ENCODE measurements around the gene SPINK4. TPM values are rescaled to one million over a fixed set of nuclear protein-coding genes. Genes with fewer than 3 reads are reported as not detected.

Gene SPINK4
- total and polyA plus RNA-seq, 2 donors (not counting 1 experiment from before 2014, with no cell fraction given): not detected

- H3K4me3 Mint-ChIP-seq: no peak overlapping the region
- Histone ChIP-seq H3K4me2 (replicated peaks; ENCODE audit: low read depth, low read length, poor library complexity, severe bottlenecking) (no peak overlapping the region), H3K79me2 (ENCODE audit: control insufficient read depth, insufficient read depth, low read length) (no peaks in the 10 kb centered on the region), H3K27ac (ENCODE audit: low read length in 2 of 2) (no peak overlapping the region), H3K9ac (ENCODE audit: low read length) (no peak overlapping the region), H3K4me1 (ENCODE audit: control insufficient read depth in 2 of 2, insufficient read depth in 2 of 2, low read length in 2 of 2) (no peaks in the 10 kb centered on the region), H2AFZ (ENCODE audit: insufficient read depth, low read depth, low read length, poor library complexity, severe bottlenecking) (no peak overlapping the region), H3K36me3 (replicated peaks in 1 of 2; ENCODE audit: control extremely low read depth in 1 of 2, control insufficient read depth in 1 of 2, extremely low read depth in 1 of 2, insufficient read depth in 2 of 2, low read length in 1 of 2) (peaks cover 13 to 81% of the 10 kb centered on the region in 2 experiments), H3K9me3 (ENCODE audit: control extremely low read depth in 1 of 3, control insufficient read depth in 2 of 3, insufficient read depth in 1 of 3, low read length in 2 of 3) (no peaks in the 10 kb centered on the region), H3K4me3 (ENCODE audit: control extremely low read depth in 1 of 5, extremely low read depth in 1 of 5, insufficient read depth in 1 of 5, low read depth in 2 of 5, low read length in 4 of 5) (no peak overlapping the region), H3K27me3 (replicated peaks in 1 of 4; ENCODE audit: control extremely low read depth in 1 of 4, control insufficient read depth in 3 of 4, insufficient read depth in 4 of 4, low read length in 3 of 4) (no peaks in the 10 kb centered on the region), H4K20me1 (ENCODE audit: control insufficient read depth, insufficient read depth, low read length, poor library complexity, severe bottlenecking) (no peaks in the 10 kb centered on the region)
- H3K4me1 Mint-ChIP-seq: peaks cover 2% of the 10 kb centered on the region
- H3K27me3 Mint-ChIP-seq: no peaks in the 10 kb centered on the region
- no peak for ATAC-seq (ENCODE audit: low read depth)
- no peaks in the 10 kb centered on the region for H3K9me3 Mint-ChIP-seq (ENCODE audit: insufficient read depth)
- ChIA-PET POLR2A (interaction anchor here (1.0 kb wide), 1 partner anchor 9 kb away, joined by 3 read pairs; the partner anchor contains the start of genes BAG1 and CHMP5), CTCF (interaction anchor here (0.6 to 2.7 kb wide), 3 partner anchors 13 to 142 kb away, joined by 3 to 10 read pairs (median 3); no protein-coding TSS in a partner anchor)
- intact Hi-C loops (cut with micrococcal nuclease): no loop called here
- H3K27ac Mint-ChIP-seq: no peak overlapping the region
- no CpG with 5 or more reads among the region's 3 CpGs for WGBS (ENCODE audit: insufficient coverage)
- no peak for TF ChIP-seq CTCF (IDR thresholded peaks at IDR 0.05)
- TF ChIP-seq EZH2 (IDR thresholded peaks at IDR 0.05; ENCODE audit: borderline replicate concordance, insufficient read depth, low read depth, low read length, poor library complexity, severe bottlenecking): no peak
- no peak for DNase-seq
Measured at GRCh38 chr9:33273266-33273971, 33.5 kb downstream of the SPINK4 start.

- H3K27me3 Mint-ChIP-seq: no peaks in the 10 kb centered on the region
- CTCF ChIA-PET: interaction anchor here (0.7 to 2.7 kb wide), 2 partner anchors 13 to 141 kb away, joined by 3 to 10 read pairs; no protein-coding TSS in a partner anchor
- TF ChIP-seq EZH2 (IDR thresholded peaks at IDR 0.05; ENCODE audit: borderline replicate concordance, insufficient read depth, low read depth, low read length, poor library complexity, severe bottlenecking): no peak
- Histone ChIP-seq H3K4me2 (replicated peaks; ENCODE audit: low read depth, low read length, poor library complexity, severe bottlenecking) (no peak overlapping the region), H3K27ac (ENCODE audit: low read length in 2 of 2) (no peak overlapping the region), H3K79me2 (ENCODE audit: control insufficient read depth, insufficient read depth, low read length) (no peaks in the 10 kb centered on the region), H3K4me1 (ENCODE audit: control insufficient read depth in 2 of 2, insufficient read depth in 2 of 2, low read length in 2 of 2) (no peaks in the 10 kb centered on the region), H4K20me1 (ENCODE audit: control insufficient read depth, insufficient read depth, low read length, poor library complexity, severe bottlenecking) (no peaks in the 10 kb centered on the region), H3K4me3 (ENCODE audit: control extremely low read depth in 1 of 5, extremely low read depth in 1 of 5, insufficient read depth in 1 of 5, low read depth in 2 of 5, low read length in 4 of 5) (no peak overlapping the region), H3K36me3 (replicated peaks in 1 of 2; ENCODE audit: control extremely low read depth in 1 of 2, control insufficient read depth in 1 of 2, extremely low read depth in 1 of 2, insufficient read depth in 2 of 2, low read length in 1 of 2) (peaks cover 15 to 82% of the 10 kb centered on the region in 2 experiments), H2AFZ (ENCODE audit: insufficient read depth, low read depth, low read length, poor library complexity, severe bottlenecking) (no peak overlapping the region), H3K27me3 (replicated peaks in 1 of 4; ENCODE audit: control extremely low read depth in 1 of 4, control insufficient read depth in 3 of 4, insufficient read depth in 4 of 4, low read length in 3 of 4) (no peaks in the 10 kb centered on the region), H3K9ac (ENCODE audit: low read length) (no peak overlapping the region), H3K9me3 (ENCODE audit: control extremely low read depth in 1 of 3, control insufficient read depth in 2 of 3, insufficient read depth in 1 of 3, low read length in 2 of 3) (no peaks in the 10 kb centered on the region)
- intact Hi-C loops (cut with micrococcal nuclease): no loop called here
- 100% methylated on average over 1 of the region's 2 CpGs for WGBS (ENCODE audit: insufficient coverage)
- no peak for ATAC-seq (ENCODE audit: low read depth)
- H3K9me3 Mint-ChIP-seq (ENCODE audit: insufficient read depth): no peaks in the 10 kb centered on the region
- no peak overlapping the region for H3K27ac Mint-ChIP-seq
- POLR2A ChIA-PET: interaction anchor here (1.0 kb wide), 1 partner anchor 9 kb away, joined by 3 read pairs; the partner anchor contains the start of genes BAG1 and CHMP5
- H3K4me3 Mint-ChIP-seq: no peak overlapping the region
- peaks cover 2% of the 10 kb centered on the region for H3K4me1 Mint-ChIP-seq
- no peak for DNase-seq
Measured at GRCh38 chr9:33273972-33274328, 34.0 kb downstream of the SPINK4 start.
